ENCODE results near the gene DHX36. TPM values are rescaled to one million over a fixed set of nuclear protein-coding genes. Genes with fewer than 3 reads are reported as not detected.

DHX36 gene
- total RNA-seq, 1 experiment from 2014 or later: 117 TPM

GRCh38 chr3:154228561-154229216 lies 95.6 kb downstream of the DHX36 start:
- Histone ChIP-seq H3K4me2 (ENCODE audit: low read depth, low read length, poor library complexity, severe bottlenecking) (no peak overlapping the region), H3K79me2 (ENCODE audit: low read length) (no peaks in the 10 kb centered on the region), H3K9me2 (replicated peaks; ENCODE audit: insufficient read depth, low read length) (no peaks in the 10 kb centered on the region), H3K36me3 (ENCODE audit: insufficient read depth, low read length) (no peaks in the 10 kb centered on the region), H3K9me3 (ENCODE audit: low read length) (no peaks in the 10 kb centered on the region), H4K20me1 (ENCODE audit: insufficient read depth, low read depth, low read length) (no peaks in the 10 kb centered on the region), H3K4me1 (ENCODE audit: low read length) (no peaks in the 10 kb centered on the region), H3K4me3 (ENCODE audit: low read length) (no peak overlapping the region), H3K27me3 (ENCODE audit: low read length) (no peaks in the 10 kb centered on the region), H3K9ac (ENCODE audit: low read length) (no peak overlapping the region), H3K27ac (ENCODE audit: low read length) (no peak overlapping the region), H2AFZ (ENCODE audit: low read length) (no peak overlapping the region)
- DNase-seq: no peak

GRCh38 chr3:154227531-154227930 lies 96.8 kb downstream of the DHX36 start:
- Histone ChIP-seq H3K4me3 (ENCODE audit: low read length) (no peak overlapping the region), H3K27ac (ENCODE audit: low read length) (no peak overlapping the region), H2AFZ (ENCODE audit: low read length) (no peak overlapping the region), H3K4me2 (ENCODE audit: low read depth, low read length, poor library complexity, severe bottlenecking) (no peak overlapping the region), H3K9me3 (ENCODE audit: low read length) (no peaks in the 10 kb centered on the region), H3K36me3 (ENCODE audit: insufficient read depth, low read length) (no peaks in the 10 kb centered on the region), H3K4me1 (ENCODE audit: low read length) (no peaks in the 10 kb centered on the region), H4K20me1 (ENCODE audit: insufficient read depth, low read depth, low read length) (no peaks in the 10 kb centered on the region), H3K79me2 (ENCODE audit: low read length) (no peaks in the 10 kb centered on the region), H3K9me2 (replicated peaks; ENCODE audit: insufficient read depth, low read length) (no peaks in the 10 kb centered on the region), H3K9ac (ENCODE audit: low read length) (no peak overlapping the region), H3K27me3 (ENCODE audit: low read length) (no peaks in the 10 kb centered on the region)
- DNase-seq: no peak

- Histone ChIP-seq H2AFZ (ENCODE audit: low read length) (no peak overlapping the region), H4K20me1 (ENCODE audit: insufficient read depth, low read depth, low read length) (no peaks in the 10 kb centered on the region), H3K9me2 (replicated peaks; ENCODE audit: insufficient read depth, low read length) (no peaks in the 10 kb centered on the region), H3K9ac (ENCODE audit: low read length) (no peak overlapping the region), H3K27ac (ENCODE audit: low read length) (no peak overlapping the region), H3K9me3 (ENCODE audit: low read length) (no peaks in the 10 kb centered on the region), H3K79me2 (ENCODE audit: low read length) (no peaks in the 10 kb centered on the region), H3K4me2 (ENCODE audit: low read depth, low read length, poor library complexity, severe bottlenecking) (no peak overlapping the region), H3K4me1 (ENCODE audit: low read length) (no peaks in the 10 kb centered on the region), H3K36me3 (ENCODE audit: insufficient read depth, low read length) (no peaks in the 10 kb centered on the region), H3K27me3 (ENCODE audit: low read length) (no peaks in the 10 kb centered on the region), H3K4me3 (ENCODE audit: low read length) (no peak overlapping the region)
- no peak for DNase-seq
These were observed 98.8 kb downstream of the DHX36 start for GRCh38 chr3:154225536-154225935.

GRCh38 chr3:154224866-154225265 lies 99.4 kb downstream of the DHX36 start:
- H3K4me1 ChIP-seq (ENCODE audit: low read length): no peaks in the 10 kb centered on the region
- H2AFZ ChIP-seq (ENCODE audit: low read length): no peak overlapping the region
- no peaks in the 10 kb centered on the region for H3K9me3 ChIP-seq (ENCODE audit: low read length)
- H3K4me2 ChIP-seq (ENCODE audit: low read depth, low read length, poor library complexity, severe bottlenecking): no peak overlapping the region
- H3K9me2 ChIP-seq (replicated peaks; ENCODE audit: insufficient read depth, low read length): no peaks in the 10 kb centered on the region
- H3K4me3 ChIP-seq (ENCODE audit: low read length): no peak overlapping the region
- H3K36me3 ChIP-seq (ENCODE audit: insufficient read depth, low read length): no peaks in the 10 kb centered on the region
- no peaks in the 10 kb centered on the region for H4K20me1 ChIP-seq (ENCODE audit: insufficient read depth, low read depth, low read length)
- no peaks in the 10 kb centered on the region for H3K27me3 ChIP-seq (ENCODE audit: low read length)
- no peak overlapping the region for H3K27ac ChIP-seq (ENCODE audit: low read length)
- H3K79me2 ChIP-seq (ENCODE audit: low read length): no peaks in the 10 kb centered on the region
- H3K9ac ChIP-seq (ENCODE audit: low read length): no peak overlapping the region
- DNase-seq: no peak

- Histone ChIP-seq H3K4me3 (ENCODE audit: low read length) (no peak overlapping the region), H3K27ac (ENCODE audit: low read length) (no peak overlapping the region), H3K27me3 (ENCODE audit: low read length) (no peaks in the 10 kb centered on the region), H3K9me2 (replicated peaks; ENCODE audit: insufficient read depth, low read length) (no peaks in the 10 kb centered on the region), H3K79me2 (ENCODE audit: low read length) (no peaks in the 10 kb centered on the region), H3K4me1 (ENCODE audit: low read length) (no peaks in the 10 kb centered on the region), H3K4me2 (ENCODE audit: low read depth, low read length, poor library complexity, severe bottlenecking) (no peak overlapping the region), H2AFZ (ENCODE audit: low read length) (no peak overlapping the region), H3K9ac (ENCODE audit: low read length) (no peak overlapping the region), H3K36me3 (ENCODE audit: insufficient read depth, low read length) (no peaks in the 10 kb centered on the region), H4K20me1 (ENCODE audit: insufficient read depth, low read depth, low read length) (no peaks in the 10 kb centered on the region), H3K9me3 (ENCODE audit: low read length) (no peaks in the 10 kb centered on the region)
- DNase-seq: no peak
These were observed 99.9 kb downstream of the DHX36 start for GRCh38 chr3:154224366-154224765.

GRCh38 chr3:154223519-154223918 lies 100.8 kb downstream of the DHX36 start:
- Histone ChIP-seq H3K36me3 (ENCODE audit: insufficient read depth, low read length) (no peaks in the 10 kb centered on the region), H3K27me3 (ENCODE audit: low read length) (no peaks in the 10 kb centered on the region), H3K4me2 (ENCODE audit: low read depth, low read length, poor library complexity, severe bottlenecking) (no peak overlapping the region), H3K4me1 (ENCODE audit: low read length) (no peaks in the 10 kb centered on the region), H2AFZ (ENCODE audit: low read length) (no peak overlapping the region), H4K20me1 (ENCODE audit: insufficient read depth, low read depth, low read length) (no peaks in the 10 kb centered on the region), H3K9ac (ENCODE audit: low read length) (no peak overlapping the region), H3K9me3 (ENCODE audit: low read length) (no peaks in the 10 kb centered on the region), H3K4me3 (ENCODE audit: low read length) (no peak overlapping the region), H3K79me2 (ENCODE audit: low read length) (no peaks in the 10 kb centered on the region), H3K27ac (ENCODE audit: low read length) (no peak overlapping the region), H3K9me2 (replicated peaks; ENCODE audit: insufficient read depth, low read length) (no peaks in the 10 kb centered on the region)
- DNase-seq: no peak

Small RNAs within 50 kb of the gene (small RNA-seq; reads per million reads assigned to genes)
- 0.20 reads per million for gene RF01210

Other genes with a start within 250 kb of the DHX36 start
- not detected in 2 replicates for gene ARHGEF26, start 203.1 kb downstream of the DHX36 start, total RNA-seq (2014; rRNA removed; shearing (Covaris generic); ENCODE audit: low replicate concordance)
- not detected in 2 replicates for gene GPR149, start 105.7 kb upstream of the DHX36 start, total RNA-seq (2014; rRNA removed; shearing (Covaris generic); ENCODE audit: low replicate concordance)